Esophagus (tissue), 2 donors: Measurements from ENCODE around the gene C2CD4D. TPM values are rescaled to one million over a fixed set of nuclear protein-coding genes. Genes with fewer than 3 reads are reported as not detected.

Experiments used
- polyA plus RNA-seq, 2 donors: library from polyadenylated mRNA; stranded (reverse); fragments of 200-250 nt; gene quantifications; one replicate each; pipeline ENCODE4 v1.2.3, GENCODE V29; 2013
- donor health status: healthy with polysubstance abuse.
- donor health status: Bipolar disorder and iron deficiency.

Gene C2CD4D
- polyA plus RNA-seq, 2 donors, result 0.12 to 0.19 TPM

Other genes with a start within 250 kb of the C2CD4D start
- gene SNX27, start 227.8 kb downstream of the C2CD4D start, polyA plus RNA-seq, result 1 to 10 TPM; 3.9 to 5.1 TPM
- under 1 TPM; 0.04 to 0.05 TPM for gene CELF3, start 123.0 kb downstream of the C2CD4D start, polyA plus RNA-seq
- not detected for gene RIIAD1, start 118.3 kb downstream of the C2CD4D start, polyA plus RNA-seq
- gene MRPL9, start 76.3 kb downstream of the C2CD4D start, polyA plus RNA-seq, result 10 to 100 TPM; 49.9 to 53.9 TPM
- 1 to 10 TPM; 1.1 to 1.5 TPM for gene TDRKH, start 49.3 kb downstream of the C2CD4D start, polyA plus RNA-seq
- under 1 TPM in 1 of 2 donors, not detected in 1; 0.08 TPM for gene LINGO4, start 34.4 kb downstream of the C2CD4D start, polyA plus RNA-seq
- 1 to 10 TPM; 1.5 to 3.4 TPM for gene RORC, start 8.0 kb downstream of the C2CD4D start, polyA plus RNA-seq
- 1 to 10 TPM; 1.5 to 1.7 TPM for gene THEM5, start 13.9 kb upstream of the C2CD4D start, polyA plus RNA-seq
- gene THEM4, start 69.7 kb upstream of the C2CD4D start, polyA plus RNA-seq, result 1 to 10 TPM; 5.5 to 7.2 TPM
- gene S100A10, start 154.0 kb upstream of the C2CD4D start, polyA plus RNA-seq, result 1,000 to 10,000 TPM; 1,247 to 2,455 TPM
- gene S100A11, start 197.2 kb upstream of the C2CD4D start, polyA plus RNA-seq, result over 10,000 TPM in 1 of 2 donors, 1,000 to 10,000 TPM in 1; 5,583 to 11,944 TPM
- gene TCHHL1, start 249.2 kb upstream of the C2CD4D start, polyA plus RNA-seq, result not detected